NOMO-1 treated with DMSO at 0.1 percent for 48 hours (cell line): ENCODE data around the gene TYSND1.
"Not testable (repeated sequence)": the region's sequence is repeated elsewhere in the genome, so short reads cannot be mapped to it uniquely, and the experiment has no call there.

Source experiments
- DNase-seq: peaks from one replicate; lab custom pipeline; 2025; ENCODE audit not compliant: unreplicated experiment; lab: John Stamatoyannopoulos, UW

Gene TYSND1

GRCh38 chr10:70111496-70111895, 35.0 kb downstream of the TYSND1 start:
- no peak for DNase-seq

DNA sequence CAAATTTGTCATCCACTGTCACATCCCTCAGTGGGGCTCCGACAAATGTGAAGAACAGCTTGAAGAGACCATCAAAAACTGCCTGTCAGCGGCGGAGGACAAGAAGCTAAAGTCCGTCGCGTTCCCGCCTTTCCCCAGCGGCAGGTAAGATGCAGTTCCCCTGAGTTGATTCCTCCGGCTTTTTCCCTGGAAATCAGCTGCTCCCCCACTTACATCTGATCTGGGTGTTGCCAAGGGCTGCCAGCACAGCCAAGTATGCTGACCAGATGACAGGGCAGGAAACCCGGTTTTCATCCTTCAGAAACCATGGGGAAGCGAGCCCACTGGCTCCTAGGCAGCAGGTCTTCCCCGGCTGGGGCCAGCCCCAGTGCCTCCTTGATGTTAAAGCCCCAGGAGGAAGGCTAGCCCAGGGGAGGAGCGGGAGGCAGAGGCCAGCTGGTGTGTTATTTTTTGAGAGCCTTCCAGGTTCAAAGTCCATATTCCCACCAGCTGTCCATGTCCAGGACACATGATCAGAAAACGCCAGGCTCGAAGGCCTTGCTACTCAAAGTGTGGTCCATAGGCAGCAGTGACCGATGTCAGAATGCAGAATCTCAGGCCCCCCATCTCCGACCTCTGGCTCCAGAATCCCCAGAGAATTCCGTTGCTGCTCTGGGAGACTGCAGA, 37.3 kb downstream of the TYSND1 start:
- DNase-seq, result no peak

- DNase-seq, result no peak
Observed at GRCh38 chr10:70106958-70107791, 39.3 kb downstream of the TYSND1 start.

DNA sequence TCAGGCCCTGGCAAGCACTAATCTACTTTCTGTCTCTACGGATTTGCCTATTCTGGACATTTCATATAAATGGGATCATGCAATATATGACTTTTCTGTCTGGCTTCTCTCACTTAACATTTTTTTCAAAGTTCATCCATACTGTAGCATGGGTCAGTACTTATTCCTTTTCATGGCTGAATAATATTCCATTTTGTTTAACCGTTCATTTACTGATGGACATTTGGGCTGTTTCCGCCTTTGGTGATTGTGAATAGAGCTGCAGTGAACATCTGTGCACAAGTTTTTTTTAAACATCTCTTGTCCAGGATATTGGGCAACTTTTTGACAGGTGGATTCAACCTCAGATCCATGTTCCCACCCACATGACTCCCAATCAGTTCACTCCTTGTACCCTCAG, 44.8 kb downstream of the TYSND1 start:
- no peak for DNase-seq

- not testable (repeated sequence) for DNase-seq
Observed at GRCh38 chr10:70101068-70101562, 45.4 kb downstream of the TYSND1 start.

DNA sequence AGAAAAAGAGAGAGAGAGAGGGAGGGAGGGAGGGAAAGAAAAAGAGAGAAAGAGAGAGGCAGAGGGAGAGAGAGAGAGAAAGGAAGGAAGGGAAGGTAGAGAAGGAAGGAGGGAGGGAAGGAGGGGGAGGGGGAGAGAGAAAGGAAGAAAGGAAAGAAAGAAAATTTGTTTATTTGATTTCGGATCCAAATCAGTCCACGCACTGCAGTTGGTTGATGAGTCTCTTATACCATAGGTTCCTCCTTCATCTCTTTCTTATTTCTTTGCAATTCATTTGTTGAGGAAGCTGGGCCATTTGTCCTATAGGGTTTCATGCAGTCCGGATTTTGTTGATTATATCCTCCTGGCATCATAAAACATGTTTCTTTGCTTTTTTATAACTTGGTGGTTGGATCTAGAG, 48.2 kb downstream of the TYSND1 start:
- no peak for DNase-seq

DNA sequence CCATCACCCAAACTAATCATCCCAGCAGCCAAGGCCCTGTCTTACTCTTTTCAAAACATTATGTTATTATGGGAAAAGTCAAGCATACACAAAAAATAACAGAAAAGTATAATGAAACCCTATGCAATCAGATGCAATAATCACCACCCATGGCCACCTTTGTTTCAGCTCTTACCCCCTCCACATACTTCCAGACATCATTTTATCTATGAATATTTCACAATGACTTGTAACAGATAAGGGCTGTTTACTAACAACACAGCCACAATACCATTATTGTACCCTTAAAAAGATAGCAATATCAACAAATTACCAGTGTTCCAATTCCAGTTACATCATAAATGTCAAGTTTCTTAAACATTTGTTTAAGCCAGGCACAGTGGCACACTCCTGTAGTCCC, 49.0 kb downstream of the TYSND1 start:
- DNase-seq, result no peak

DNA sequence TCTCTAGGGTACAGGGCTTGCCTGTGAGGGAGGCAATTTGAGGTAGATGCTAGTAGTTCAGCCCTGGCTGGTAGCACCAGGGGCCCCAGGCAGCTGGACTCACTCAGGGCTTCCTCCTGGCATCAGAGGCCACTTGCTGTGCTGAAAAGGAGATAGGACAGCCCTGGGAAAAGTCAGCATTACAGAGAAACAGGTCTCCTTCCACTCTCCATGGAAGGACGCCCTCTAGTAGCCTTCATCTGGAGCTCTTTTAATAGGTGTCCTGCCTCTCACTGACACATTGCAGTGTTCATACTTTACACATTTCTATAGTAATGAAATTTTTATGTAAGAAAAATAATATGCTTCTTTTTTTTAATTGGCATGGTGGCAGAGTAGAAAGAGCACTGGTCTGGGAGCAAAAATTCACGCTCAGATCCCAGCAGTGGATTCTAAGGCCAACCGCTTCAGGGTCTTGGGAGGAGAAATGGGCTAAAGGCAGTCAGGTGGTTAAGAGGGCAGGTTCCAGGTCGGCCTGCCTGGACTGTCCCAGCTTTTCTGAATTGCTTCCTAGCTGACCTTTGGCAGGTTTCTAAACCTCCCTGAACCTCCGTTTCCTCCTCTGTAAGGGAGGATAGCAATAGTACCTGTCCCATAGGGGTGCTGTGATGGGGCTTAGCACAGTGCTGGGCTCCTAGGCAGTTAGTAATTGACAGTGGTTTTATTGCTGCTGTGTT, 49.6 kb downstream of the TYSND1 start:
- DNase-seq, result no peak

DNA sequence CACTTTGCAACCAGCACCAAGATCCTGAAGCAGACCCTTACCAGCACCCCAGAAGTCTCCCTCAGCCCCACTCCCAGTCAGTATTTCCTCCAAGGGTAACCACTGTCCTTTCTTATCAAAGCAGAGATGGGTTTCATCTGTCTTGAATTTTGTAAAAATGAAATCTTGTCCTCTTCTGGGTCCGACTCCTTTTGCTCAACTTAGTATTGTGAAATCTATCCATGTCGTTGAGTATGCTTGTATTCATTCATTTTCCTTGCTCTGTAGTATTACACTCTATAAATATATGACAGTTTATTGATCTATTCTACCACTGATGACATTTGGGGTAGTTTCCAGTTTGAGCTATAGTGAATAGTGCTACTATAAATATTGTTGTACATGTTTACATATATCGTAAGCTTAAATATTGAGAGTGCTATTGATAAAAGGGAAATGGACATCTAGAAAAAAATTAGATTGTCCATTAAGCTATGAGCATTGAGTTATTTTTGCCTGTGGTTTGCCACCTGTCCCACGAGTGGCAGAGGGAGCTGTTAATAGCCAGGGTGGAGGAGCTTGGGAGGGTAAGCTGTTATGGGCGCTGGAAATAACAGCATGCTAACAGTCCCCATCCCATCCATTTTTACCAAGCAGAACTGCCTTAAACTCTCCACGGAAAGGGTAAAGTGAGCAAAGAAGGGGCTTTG, 50.3 kb downstream of the TYSND1 start:
- no peak for DNase-seq

GRCh38 chr10:70094250-70094649, 52.2 kb downstream of the TYSND1 start:
- no peak for DNase-seq

DNA sequence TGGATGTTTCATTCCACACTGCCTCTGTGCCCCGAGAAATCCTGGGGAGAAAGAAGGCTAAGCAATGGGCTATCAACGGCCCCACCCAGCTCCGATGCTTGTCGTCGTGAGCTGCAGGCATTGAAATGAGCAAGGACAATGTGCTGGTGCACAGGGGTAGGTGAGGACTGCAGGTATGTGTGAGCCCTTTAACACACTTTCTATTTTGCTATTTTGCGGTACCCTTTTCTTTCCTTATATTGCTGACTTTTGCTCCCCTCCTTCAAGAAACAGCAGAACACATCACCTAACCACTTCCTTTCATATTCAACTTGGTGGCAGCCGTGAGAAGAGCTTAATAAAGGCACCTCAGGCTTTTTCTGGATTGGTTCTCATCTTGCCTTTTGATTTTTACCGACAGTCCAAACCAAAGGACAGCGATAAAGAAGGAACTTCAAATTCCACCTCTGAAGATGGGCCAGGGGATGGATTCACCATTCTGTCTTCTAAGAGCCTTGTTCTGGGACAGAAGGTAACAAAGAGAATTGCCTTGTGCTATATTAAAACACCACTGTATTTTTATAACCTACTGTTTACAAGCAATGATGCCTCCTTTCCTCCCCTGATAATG, 53.1 kb downstream of the TYSND1 start:
- DNase-seq, result no peak

DNA sequence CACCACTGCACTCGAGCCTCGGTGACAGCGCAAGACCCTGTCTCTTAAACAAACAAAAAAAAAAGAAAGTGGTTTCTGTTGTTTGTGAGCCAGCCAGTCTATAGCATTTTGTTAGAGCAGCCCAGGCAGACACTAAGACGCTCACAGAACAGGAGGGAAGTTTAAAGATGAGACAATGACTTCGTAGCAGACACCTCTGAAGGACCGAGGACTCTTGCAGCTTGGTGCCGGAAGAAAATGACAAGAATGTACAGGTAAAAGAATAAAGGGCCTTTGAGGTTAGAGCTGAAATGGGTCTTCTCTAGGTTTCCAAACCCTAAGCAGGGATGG, 54.1 kb downstream of the TYSND1 start:
- no peak for DNase-seq

- DNase-seq, result no peak
Observed at GRCh38 chr10:70090951-70091350, 55.5 kb downstream of the TYSND1 start.

DNA sequence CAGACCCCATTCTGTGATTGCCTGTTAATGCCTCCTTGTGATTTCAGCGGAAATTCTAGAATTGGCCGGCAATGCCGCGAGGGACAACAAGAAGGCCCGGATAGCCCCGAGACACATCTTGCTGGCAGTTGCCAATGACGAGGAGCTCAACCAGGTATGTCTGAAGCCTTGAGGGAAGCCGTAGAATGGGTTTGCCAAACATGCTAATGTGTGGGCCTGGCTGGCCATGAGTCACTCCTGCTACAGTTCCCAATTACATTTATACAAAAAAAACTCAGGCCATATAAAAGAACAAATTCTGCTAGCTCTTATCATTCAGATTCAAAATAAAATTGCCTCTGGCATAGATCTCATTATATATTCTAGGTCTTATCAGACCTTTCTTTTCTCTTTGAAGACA, 56.5 kb downstream of the TYSND1 start:
- DNase-seq, result no peak

DNA sequence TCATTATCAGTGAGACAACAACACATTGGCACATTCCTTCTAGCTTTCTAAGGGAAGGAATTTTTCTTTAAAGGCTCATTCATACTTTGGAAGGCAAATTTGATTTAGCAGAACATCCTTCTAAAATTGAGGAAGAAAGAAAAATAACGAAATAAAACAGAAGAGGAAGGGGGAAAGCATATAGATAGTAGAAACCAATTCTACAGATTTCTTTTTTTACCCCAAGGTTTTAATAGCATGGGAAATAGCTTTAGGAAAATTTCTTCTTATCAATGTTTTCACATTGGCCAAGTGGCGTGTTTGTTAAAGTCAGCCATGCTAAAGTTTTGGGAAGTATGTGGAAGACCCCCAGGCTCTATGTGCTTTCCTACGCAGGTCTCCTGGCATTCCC, 58.2 kb downstream of the TYSND1 start:
- no peak for DNase-seq
